ENCODE measurements around the gene PI4KA.
A peak's percentile ranks its signal among the peaks of the same experiment; 100 is the strongest.

The PI4KA gene

DNA sequence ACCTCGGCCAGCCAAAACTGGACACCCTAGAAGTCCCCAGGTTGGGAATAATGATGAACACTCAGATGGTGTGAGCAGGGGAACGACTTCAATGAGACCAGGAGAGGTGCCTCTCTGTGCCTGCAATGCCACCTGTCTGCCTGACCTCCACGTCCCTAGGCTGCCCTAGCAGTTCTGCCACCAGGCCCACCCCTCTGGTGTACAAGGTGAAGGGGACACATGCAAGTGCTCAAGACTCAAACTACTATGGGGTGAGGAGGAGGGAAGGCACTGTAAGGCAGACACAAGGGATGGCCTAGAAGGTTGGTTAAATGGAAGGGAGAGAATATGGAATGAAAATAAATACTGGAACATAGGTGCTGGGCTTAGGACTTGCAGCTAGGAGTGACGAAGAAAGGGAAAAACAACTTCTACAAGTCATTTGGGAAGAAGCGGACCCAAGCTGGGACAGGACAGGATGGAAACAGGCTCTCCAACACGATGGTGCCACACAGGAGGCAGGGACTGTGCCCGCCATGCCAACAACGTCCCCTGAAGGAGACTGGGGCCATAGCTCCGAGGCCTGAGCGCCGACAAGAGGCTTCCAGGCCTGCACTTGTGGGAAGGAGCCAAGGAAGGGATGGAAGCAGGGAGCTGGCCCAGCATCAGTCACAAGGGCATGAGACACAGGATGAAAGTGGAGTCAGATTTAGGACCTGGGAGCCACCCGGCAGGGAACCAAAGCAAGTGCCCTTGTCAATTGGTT lies 66.2 kb downstream of the PI4KA start:
- DNase-seq = no peak

DNA sequence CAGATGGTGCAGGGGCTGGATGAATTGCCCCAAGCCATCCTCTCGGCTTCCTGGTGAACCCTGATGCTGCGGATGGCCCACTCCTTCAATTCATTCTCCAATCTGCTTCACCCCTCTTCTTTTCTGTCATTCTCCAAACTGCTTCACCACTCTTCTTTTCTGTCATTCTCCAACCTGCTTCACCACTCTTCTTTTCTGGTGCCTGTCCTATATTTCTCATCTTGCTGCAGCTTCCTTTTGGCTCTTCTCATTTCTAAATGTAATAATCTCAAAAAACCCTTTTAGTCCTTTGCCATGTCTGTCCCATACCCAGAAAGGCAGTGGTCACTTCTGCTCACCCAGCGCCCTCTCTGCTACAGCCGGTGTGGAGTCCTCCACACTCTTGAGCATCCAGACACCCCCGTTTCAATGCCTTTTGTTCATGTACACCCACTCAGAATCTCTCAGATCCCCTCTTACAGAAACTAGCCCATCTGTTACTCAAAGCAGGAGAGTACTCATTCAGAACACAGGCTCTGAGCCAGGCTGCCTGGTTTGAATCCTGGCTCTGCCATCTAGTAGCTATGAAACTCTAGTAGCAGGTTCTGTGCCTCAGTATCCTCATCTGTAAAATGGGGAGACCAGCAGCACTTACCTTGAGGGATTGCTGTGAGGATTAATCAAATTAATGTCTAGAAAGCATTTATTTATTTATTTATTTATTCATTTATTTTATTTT lies 69.8 kb downstream of the PI4KA start:
- no peak for DNase-seq

DNA sequence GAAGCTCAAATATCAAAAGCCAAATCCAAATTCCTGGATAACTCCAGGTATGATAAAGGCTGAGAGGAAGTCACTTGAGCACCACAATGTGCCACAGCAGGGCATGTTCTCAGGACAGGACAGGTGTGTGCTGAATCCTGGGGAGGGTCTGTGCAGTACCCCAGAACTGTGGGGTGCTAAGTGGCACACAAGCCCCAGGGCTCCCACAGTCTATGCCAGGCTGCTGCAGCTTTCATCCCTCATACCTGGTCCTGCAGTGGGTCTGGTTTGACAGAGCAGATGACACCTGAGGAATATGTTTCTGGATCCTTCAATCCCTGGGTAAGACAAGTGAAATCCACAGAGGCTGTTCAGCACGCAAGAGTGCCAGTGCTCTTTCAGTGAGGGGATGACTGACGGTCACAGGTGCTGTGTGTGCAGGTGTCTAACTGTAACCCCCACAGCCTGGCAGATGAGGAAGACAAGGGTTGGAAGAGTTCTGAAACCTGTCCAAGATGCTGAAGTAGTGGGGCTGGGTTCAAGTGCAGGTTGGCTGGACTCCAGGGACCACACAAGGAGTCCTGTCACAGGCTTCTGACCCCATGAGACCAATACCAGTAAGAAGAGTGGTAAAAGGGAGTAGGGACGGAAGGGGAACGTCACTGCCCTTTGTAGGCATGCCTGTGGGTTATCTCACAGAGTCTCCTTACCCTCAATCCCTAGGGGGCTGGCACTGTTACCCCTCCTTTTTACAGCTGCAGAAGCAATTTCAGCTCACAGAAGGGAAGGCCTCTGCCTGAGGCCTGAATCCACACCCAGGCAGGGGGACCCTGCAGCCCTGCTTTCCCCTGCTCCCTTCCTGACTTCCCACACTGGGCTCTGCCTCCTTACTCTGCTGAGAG lies 70.6 kb downstream of the PI4KA start:
- no peak for DNase-seq

DNA sequence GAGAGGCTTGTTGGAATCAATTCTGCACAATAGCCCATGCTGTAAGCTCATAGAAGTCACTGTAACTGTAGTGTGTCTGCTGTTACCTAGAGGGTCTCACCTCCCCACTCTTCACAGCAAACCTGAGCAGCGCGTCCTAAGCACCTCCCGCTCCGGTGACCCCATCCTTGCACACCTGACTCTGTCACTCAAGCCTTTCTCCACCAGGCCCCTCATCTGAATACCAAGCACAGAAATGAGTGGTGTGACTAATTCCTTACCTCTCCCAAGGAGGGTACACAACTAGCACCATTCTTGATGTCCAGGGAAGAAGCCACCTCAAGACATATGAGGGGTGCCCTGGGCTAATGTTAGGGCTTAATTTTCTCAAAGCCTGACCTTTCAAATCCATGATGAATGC lies 71.4 kb downstream of the PI4KA start:
- no peak for DNase-seq

DNA sequence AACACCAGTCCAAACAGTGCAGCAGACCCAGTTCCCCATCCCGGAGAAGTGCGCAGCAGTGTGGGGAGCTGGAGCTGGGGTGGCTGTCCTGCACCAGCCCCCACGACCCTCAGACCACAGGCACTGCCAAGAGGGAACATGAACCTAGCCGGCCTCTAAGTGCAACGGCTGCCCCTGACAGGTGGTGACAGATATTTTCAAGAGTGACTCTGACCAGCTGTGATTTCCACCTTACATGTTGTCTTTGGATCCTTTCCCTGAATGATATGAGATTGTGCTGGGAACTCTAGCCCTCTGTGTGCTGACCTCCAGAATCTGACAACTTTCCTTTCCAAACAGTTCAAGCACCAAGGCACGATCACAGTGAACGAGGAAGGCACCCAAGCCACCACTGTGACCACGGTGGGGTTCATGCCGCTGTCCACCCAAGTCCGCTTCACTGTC lies 72.1 kb downstream of the PI4KA start:
- no peak for DNase-seq

DNA sequence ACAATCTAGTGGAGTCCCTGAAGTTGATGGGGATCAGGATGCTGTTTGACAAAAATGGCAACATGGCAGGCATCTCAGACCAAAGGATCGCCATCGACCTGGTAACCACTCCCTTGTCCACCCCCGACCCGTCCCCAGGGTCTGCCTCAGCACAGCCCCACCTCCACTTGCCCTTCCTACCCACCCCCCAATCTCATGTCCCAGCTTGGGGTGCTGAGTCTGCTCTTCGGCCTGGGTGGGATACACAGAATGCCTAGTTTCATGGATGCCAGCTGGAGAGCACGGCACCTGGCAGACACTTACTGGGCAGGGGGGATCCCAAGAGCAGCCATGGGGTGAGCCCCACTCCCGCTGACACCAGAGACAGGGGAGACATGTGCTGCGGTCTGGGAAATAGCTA lies 72.6 kb downstream of the PI4KA start:
- no peak for DNase-seq

DNA sequence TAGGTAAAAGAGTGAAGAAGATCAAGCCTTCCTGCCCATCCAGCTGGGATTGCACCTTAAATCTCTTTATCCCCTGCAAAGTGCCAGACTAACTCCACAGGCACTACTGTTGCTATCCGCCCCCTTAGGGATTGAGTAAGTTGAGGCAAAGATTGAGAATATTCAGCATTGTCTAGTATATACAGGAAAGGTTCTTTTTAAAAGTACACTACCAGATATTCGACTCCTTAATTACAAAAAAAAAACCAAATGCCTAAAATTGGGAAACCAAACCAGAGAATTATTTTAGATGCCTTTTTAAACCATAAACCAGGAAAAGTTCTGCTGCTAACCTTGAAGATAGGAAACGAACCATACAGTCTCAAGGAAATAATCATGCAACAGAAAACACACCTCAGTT lies 73.2 kb downstream of the PI4KA start:
- no peak for DNase-seq

DNA sequence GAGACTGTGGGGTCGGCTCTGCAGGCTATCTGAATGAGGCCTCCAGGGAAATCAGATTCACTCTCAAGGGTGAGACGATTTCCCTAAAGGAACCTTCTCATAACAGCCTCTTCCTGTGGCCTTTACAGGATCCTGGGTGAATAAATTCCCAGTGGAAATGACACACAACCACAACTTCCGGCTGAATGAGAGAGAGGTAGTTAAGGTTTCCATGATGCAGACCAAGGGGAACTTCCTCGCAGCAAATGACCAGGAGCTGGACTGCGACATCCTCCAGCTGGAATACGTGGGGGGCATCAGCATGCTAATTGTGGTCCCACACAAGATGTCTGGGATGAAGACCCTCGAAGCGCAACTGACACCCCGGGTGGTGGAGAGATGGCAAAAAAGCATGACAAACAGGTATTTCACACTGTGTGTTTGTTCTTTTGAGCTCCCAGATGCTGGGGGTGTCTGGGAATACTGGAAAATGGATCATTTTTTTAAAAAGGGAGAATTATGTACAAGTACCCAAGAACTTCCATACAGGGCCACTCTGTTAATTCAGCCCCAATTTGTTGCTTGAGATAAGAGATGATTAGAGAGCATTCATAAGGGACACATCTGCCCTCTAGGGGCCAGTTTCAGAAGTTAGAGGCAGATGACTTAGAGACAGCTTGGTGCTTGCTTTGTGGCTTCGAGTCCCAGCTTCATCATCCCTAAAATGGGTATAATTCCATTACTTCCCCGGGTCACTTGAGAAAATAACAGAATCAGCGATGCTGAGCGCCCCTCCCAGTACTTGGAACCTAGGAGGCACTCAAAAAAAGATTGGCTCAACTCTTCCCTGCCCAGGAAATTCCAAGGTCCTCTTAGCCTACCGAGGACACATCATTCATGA lies 74.5 kb downstream of the PI4KA start:
- peak; percentile 67 for DNase-seq

DNA sequence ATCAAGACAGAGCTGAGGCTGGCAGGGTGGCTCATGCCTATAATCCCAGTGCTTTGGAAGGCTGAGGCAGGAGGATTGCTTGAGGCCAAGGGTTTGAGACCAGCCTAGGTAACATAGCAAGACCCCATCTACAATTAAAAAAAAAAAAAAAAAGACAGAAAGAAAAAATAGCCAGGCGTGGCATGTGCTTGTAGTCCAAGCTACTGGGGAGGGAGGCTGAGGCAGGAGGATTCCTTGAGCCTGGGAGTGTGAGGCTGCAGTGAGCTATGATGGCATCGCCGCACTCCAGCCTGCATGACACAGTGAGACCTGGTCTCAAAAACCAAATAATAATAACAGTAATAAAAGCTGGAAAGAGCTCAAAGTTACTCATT lies 75.3 kb downstream of the PI4KA start:
- no peak for DNase-seq

DNA sequence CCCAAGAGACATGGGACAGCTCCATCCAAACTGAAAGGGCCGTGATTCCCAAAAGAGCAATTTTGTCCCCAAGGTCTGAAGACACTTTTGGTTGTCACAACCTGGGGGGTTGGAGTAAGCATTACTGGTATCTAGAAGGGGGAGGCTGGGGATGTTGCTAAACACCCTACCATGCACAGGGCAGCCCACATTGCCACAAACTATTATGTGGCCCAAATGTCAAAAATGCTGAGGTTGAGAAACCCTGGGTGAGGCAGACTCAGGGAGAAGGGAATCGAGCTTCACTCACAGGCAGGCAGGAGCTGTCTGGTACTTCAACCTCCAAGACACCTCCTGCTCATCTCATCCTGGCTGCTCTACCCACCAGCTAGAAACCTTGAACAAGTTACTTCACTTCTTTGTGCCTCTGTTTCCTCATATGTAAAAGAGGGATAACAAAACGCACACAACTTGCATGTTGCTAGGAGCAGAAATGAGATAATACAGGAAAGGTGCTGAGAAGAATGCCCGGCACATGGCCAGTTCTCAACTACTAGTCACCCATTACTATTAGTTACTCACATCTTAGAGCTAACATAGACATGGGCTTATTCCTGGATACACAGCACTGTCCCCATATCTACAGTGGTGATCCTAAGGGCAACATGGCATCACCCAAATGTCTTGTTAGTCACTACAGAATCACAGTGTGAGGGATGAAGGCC lies 75.9 kb downstream of the PI4KA start:
- DNase-seq = no peak

DNA sequence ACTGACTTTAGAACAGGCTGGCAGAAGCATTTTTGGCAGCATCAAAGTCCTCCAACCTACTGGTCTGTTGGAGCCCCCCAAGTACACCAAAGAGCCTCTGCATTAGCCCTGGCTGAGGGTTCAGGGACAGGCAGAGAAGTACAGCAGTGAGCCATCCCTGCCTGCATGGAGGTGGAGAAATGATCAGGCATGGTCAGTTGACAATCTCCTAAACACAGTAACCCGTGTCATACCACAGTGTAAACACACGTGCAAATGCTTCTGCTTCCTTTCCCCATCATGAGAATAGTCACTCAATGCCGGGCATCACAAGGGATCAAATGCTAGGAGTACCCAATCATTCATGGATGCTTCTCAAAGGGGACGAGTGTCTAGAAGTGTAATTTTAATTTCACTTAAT lies 76.5 kb downstream of the PI4KA start:
- DNase-seq = no peak

DNA sequence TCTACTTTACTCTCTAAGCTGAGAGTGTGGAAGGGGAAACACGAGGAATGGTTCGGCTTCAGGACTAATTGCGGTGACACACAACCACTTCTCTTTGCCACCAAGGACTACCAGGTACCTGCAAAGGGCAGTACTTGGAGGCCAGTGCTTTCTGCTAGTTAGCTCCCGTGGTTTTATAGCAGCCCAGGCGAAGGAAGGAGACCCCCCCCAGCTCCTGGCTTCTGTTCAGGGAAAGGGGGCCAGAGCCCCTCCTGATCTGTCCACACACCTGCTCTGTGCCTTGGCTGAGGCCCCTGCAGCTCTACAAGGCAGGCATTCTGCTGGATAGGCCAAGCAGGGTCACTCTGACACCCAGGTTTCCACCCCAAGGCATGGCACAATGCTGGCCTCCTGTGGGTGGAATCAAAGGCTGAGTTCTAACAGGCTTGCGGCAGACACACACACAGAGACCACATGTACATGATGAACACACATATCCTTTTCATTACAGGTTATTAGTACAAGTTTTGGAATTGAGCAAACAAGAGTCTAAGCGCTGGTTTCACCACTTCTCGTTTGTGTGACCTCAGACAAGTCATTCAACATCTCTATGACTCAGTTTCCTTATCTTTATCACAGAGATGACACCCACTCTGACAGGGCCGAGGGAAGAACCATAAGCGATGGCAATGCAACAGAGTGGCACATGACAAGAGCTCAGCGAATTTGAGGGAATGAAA lies 77.2 kb downstream of the PI4KA start:
- DNase-seq = peak; percentile 66

DNA sequence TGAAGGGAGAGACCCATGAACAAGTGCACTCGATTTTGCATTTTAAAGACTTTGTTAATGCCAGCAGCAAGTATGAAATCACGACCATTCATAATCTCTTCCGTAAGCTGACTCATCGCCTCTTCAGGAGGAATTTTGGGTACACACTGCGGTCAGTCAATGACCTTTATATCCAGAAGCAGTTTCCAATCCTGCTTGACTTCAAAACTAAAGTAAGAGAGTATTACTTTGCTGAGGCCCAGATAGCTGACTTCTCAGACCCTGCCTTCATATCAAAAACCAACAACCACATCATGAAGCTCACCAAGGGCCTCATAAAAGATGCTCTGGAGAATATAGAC lies 78.8 kb downstream of the PI4KA start:
- DNase-seq = no peak

DNA sequence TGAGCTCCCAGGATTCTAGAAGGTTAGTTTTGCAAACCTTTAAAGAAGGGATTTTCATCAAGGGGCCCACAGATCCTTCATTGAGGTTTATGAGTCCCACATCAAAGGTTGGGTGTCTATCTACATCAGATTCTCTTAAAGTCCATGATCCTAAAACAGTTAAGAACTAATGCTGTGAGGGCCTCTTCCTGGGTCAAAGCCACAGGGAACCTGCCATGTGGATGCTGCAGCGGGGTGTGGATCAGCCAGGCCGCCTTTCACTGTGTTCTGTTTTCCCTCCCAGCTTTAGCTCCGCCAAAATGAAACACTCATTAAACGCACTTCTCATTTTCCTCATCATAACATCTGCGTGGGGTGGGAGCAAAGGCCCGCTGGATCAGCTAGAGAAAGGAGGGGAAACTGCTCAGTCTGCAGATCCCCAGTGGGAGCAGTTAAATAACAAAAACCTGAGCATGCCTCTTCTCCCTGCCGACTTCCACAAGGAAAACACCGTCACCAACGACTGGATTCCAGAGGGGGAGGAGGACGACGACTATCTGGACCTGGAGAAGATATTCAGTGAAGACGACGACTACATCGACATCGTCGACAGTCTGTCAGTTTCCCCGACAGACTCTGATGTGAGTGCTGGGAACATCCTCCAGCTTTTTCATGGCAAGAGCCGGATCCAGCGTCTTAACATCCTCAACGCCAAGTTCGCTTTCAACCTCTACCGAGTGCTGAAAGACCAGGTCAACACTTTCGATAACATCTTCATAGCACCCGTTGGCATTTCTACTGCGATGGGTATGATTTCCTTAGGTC lies 79.4 kb downstream of the PI4KA start:
- DNase-seq = no peak

DNA sequence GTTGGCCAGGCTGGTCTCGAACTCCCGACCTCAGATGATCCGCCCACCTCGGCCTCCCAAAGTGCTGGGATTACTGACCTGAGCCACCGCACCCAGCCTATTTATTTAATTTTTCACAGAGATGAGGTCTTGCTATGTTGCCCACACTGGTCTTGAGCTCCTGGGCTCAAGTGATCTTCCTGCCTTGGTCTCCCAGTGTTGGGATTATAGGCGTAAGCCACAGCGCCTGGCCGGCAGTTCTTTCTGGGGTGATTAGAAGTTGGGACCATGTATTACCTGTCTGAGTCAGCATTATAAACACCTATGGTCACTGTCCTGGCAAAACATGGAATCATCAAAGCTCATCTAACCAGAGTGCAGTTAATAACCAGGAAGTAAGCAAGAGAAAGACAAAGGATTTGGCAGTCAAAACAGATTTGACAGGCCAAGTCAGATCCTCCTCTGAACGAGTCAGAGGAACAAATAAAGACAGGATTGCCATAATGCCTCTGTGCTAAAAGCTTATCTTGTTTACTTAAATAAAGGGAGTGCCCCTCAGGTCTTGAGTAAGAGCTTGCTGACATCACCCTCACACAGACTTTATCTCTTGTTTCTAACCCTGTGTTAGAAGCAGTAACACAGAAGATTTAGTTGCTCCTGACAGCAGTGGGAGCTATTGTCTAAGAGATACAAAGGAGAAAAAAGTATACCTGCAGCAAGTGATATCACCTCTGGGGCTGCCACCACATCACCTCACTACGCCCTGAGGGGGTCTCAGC lies 81.0 kb downstream of the PI4KA start:
- peak; percentile 38 for DNase-seq

DNA sequence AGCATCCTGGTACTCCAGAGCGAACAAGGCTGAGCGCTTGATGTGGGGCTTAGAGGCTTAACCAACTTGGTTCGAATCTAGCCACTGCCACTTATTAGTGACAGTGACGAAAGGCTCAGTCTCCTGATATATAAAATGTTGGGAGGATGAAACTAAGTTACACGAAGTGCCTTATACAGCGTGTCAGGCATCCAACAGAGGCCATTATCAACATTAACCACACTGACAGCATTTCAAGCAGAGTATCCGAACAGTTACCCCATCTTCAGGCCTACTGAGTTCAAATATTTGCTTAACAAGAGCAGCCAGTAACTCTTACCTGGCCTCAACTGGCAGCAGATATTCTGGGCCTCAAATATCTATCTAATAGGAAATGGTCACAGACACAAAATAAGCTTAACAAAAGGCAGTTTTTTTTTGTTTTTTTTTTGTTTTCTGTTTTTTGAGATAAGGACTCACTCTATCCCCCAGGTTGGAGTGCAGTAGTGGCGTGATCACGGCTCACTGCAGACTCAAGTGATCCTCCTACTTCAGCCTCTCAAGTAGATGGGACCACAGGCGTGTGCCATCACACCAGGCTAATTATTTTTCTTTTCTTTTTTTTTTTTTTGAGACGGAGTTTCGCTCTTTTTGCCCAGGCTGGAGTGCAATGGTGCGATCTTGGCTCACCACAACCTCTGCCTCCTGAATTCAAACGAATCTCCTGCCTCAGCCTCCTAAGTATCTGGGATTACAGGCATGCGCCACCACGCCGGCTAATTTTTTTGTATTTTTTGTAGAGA lies 81.8 kb downstream of the PI4KA start:
- no peak for DNase-seq

DNA sequence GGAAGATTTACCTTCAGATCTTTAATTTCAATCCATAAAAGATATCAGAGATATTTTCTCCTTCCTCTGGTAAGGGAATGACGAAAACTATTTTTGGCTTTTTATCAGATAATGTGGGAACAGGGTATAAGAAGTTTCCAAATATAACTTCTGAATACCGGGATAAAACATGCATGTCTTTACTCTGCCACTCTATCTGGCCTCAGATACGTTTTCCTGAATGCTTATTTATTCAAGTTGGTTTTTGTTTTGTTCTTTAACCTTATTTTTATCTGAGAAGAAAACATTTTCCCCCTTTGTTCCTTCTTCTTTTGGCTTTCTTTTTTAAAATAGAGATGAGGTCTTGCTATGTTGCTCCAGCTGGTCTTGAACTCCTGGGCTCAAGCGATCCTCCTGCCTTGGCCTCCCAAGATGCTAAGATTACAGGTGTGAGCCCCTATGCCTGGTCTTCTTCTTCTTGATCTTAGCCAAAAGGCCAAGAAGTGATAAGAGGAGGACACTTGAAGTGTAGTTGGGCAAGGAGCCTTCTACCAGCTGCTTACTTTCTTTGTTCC lies 83.2 kb downstream of the PI4KA start:
- DNase-seq = no peak

DNA sequence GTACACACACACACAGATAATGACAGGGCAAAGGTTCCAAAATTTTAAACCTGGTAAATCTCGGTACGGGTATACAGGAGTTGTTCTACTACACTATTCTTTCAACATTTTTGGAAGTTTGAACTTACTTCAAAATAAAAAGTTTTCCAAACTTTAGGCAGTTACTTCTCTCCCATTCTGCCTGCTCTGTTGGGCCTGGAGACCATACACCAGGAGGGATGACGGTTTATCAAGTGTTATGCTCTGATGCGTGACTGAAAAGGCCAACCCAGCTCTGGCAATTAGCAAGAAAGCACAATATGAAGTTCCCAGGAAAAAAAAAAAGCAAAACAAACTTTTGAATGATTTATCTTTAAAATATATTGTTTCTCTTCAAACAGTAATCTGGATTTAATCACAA lies 83.7 kb downstream of the PI4KA start:
- DNase-seq = no peak

DNA sequence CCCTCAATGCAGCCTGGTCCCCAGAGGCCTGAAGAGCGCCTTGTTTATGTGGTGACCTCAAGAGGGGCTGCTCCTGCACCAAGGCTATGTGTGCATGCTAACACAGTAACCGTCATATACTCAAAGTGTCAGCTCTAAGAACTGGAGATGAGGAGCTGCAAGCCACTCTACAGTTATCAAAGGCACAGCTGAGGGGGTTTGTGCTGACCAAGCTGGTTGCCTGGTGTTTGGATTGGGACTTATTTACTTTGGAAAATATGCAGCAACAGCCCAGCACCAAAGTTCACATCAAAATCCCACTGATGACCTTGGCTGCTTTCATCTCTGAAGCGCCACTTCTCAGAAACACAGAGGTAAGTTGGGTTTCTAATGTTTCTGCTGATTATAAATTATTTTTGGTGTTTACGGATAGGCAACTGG lies 84.8 kb downstream of the PI4KA start, which contains the start of gene SERPIND1:
Gene SERPIND1, plus strand, starts transcription at position 321 of the 420 bp plus-strand sequence. CDS start 5,200 bp downstream, outside the sequence.
- no peak for DNase-seq
